ACC112 (cell line): Measurements from ENCODE around the gene MALT1.

Experiments
- H2AFZ ChIP-seq: fragments of 200-600 bp; sonication (generic); one replicate; pipeline ENCODE4 v1.6.0; 2017; ENCODE audit warnings: antibody characterized with exemption, low read length; ENCODE audit not compliant: unreplicated experiment
- H3K27ac ChIP-seq: fragments of 200-600 bp; sonication (generic); 2 replicates; pipeline ENCODE4 v1.5.1; 2014; ENCODE audit warnings: low read depth, mild to moderate bottlenecking, antibody characterized with exemption, low read length, moderate library complexity
- H3K27me3 ChIP-seq: fragments of 200-600 bp; sonication (generic); 2 replicates; pipeline ENCODE4 v1.6.1; 2014; ENCODE audit warnings: mild to moderate bottlenecking, antibody characterized with exemption, low read length, moderate library complexity, mixed read lengths; ENCODE audit not compliant: insufficient read depth
- H3K36me3 ChIP-seq: fragments of 200-600 bp; sonication (generic); 2 replicates; pipeline ENCODE4 v1.6.1; 2016; ENCODE audit warnings: mild to moderate bottlenecking, antibody characterized with exemption, low read length, moderate library complexity, mixed read lengths; ENCODE audit not compliant: insufficient read depth
- H3K4me1 ChIP-seq: fragments of 200-600 bp; sonication (generic); one replicate; pipeline ENCODE4 v1.6.1; 2016; ENCODE audit warnings: low read length, mixed read lengths; ENCODE audit not compliant: insufficient read depth, unreplicated experiment, control insufficient read depth
- H3K4me3 ChIP-seq: fragments of 200-600 bp; sonication (generic); 2 replicates; pipeline ENCODE4 v1.5.1; 2014; ENCODE audit warnings: mild to moderate bottlenecking, low read depth, low read length
- H3K79me2 ChIP-seq: fragments of 200-600 bp; sonication (generic); one replicate; pipeline ENCODE4 v1.6.0; 2016; ENCODE audit warnings: low read length; ENCODE audit not compliant: control insufficient read depth, unreplicated experiment, insufficient read depth

Gene MALT1

DNA sequence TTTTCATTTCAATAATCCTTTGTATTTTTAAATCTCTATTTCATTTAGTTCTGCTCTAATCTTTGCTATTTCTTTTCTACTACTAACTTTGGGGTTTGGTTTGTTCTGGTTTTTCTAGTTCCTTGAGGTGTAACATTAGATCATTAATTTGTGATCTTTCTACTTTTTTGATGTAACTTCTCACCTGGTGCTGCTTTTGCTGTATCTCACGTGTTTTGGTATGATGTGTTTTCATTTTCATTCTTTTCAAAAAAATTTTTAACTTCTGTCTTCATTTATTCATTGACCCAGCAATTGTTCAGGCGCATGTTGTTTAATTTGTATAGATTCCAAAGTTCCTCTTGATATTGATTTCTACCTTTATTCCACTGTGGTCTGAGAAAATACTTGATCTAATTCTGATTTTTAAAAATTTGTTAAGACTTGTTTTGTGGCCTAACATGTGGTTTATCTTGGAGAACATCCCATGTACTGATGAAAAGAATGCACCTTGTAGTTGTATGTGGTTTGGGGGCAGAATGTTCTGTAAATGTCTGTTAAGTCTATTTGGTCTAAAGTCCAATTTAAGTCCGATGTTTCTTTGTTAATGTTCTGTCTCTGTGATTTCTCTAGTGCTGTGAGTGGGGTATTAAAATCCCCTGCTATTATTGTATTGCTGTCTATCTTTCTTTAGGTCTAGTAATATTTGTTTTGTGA is 17.3 kb upstream of the MALT1 start:
- Histone ChIP-seq H3K4me3 (no peak overlapping the region), H3K27ac (no peak overlapping the region), H3K27me3 (no peaks in the 10 kb centered on the region), H2AFZ (no peak overlapping the region), H3K79me2 (no peaks in the 10 kb centered on the region), H3K36me3 (no peaks in the 10 kb centered on the region), H3K4me1 (peaks cover 6% of the 10 kb centered on the region)

DNA sequence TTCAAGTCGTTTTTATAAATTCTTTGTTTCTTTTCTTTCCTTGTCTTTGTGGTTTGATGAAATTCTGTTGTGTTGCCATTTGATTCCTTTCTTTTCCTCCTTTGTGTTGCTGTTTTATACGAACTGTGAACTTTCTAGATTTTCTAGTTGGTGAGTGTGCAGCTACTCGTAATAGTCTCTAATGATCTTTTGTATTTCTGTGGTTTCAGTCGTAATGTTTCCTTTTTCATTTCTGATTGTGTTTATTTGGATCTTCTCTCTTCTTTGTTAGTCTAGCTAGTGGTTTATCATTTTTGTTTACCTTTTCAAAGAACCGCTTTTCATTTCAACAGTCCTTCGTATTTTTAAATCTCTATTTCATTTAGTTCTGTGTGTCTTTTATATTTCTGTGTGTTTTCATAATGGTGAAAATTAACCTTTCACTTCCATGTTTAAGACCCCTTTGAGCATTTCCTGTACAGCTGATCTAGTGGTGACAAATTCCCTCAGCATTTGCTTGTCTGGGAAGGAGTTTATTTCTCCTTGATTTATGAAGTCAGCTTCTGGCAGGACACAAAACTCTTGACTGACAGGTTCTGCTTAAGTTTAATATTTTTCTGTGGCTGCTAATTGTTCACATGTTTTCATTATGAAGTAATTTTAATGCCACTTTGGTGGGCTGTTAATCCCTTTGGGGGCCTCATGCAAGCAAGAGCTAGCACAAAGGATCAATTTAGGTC is 16.2 kb upstream of the MALT1 start:
- Histone ChIP-seq H3K36me3 (no peaks in the 10 kb centered on the region), H3K27me3 (no peaks in the 10 kb centered on the region), H3K4me1 (peaks cover 5% of the 10 kb centered on the region), H3K27ac (no peak overlapping the region), H2AFZ (no peak overlapping the region), H3K79me2 (no peaks in the 10 kb centered on the region), H3K4me3 (no peak overlapping the region)

- Histone ChIP-seq H3K79me2 (no peaks in the 10 kb centered on the region), H3K4me1 (no peaks in the 10 kb centered on the region), H3K27me3 (no peaks in the 10 kb centered on the region), H2AFZ (no peak overlapping the region), H3K36me3 (no peaks in the 10 kb centered on the region), H3K4me3 (no peak overlapping the region), H3K27ac (no peak overlapping the region)
These were observed 14.2 kb upstream of the MALT1 start for GRCh38 chr18:58657081-58657480.

DNA sequence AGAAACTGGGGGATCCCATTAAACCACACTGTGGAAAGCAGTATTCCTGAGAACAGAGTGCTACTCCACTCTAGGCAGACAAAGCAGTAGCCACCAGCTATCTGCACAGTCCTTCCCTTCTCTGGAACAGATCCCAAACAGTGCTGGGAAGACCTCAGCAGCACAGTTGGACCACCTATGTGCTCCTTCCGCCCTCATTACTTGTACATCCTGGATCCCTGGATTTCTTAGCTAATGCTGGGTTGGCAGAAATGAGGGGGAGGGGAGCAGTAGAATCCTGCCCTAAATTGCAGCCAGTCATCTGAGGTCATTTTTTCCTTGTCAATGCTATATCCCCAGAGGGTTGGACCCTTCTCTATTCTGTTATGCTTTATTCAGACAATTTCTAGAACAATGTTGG is 13.8 kb upstream of the MALT1 start:
- no peak overlapping the region for H3K4me3 ChIP-seq

DNA sequence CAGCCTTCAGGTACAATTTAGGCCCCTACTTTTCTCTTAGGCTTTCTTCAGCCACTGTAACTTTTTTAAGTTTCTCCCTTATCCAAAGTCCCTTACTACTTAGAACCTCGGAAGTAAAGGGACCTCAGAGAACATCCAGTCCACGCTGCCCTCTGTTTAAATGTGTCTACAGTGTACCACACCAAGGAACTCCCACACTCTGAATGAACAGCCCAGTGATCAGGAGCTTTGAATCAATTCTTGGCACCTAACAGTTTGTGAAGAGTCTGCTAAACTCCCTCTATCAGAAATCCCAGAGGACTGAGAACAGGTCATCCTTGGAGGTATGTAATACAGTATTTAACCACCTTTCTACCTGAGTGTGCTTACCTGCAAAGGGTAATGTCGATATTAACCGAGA is 11.6 kb upstream of the MALT1 start:
- H3K4me1 ChIP-seq: no peaks in the 10 kb centered on the region
- no peak overlapping the region for H3K27ac ChIP-seq
- H3K4me3 ChIP-seq: no peak overlapping the region
- H3K79me2 ChIP-seq: no peaks in the 10 kb centered on the region
- H3K27me3 ChIP-seq: no peaks in the 10 kb centered on the region
- H2AFZ ChIP-seq: no peak overlapping the region
- H3K36me3 ChIP-seq: no peaks in the 10 kb centered on the region

More for the DNA sequence above, 13.8 kb upstream of the MALT1 start:
- Histone ChIP-seq H3K79me2 (no peaks in the 10 kb centered on the region), H2AFZ (no peak overlapping the region), H3K27ac (no peak overlapping the region), H3K36me3 (no peaks in the 10 kb centered on the region), H3K27me3 (no peaks in the 10 kb centered on the region), H3K4me1 (no peaks in the 10 kb centered on the region)

- no peaks in the 10 kb centered on the region for H3K36me3 ChIP-seq
- no peak overlapping the region for H2AFZ ChIP-seq
- no peak overlapping the region for H3K4me3 ChIP-seq
- H3K4me1 ChIP-seq: peaks cover 4% of the 10 kb centered on the region
- no peak overlapping the region for H3K27ac ChIP-seq
- H3K27me3 ChIP-seq: no peaks in the 10 kb centered on the region
- no peaks in the 10 kb centered on the region for H3K79me2 ChIP-seq
These were observed 10.3 kb upstream of the MALT1 start for GRCh38 chr18:58660915-58661314.

DNA sequence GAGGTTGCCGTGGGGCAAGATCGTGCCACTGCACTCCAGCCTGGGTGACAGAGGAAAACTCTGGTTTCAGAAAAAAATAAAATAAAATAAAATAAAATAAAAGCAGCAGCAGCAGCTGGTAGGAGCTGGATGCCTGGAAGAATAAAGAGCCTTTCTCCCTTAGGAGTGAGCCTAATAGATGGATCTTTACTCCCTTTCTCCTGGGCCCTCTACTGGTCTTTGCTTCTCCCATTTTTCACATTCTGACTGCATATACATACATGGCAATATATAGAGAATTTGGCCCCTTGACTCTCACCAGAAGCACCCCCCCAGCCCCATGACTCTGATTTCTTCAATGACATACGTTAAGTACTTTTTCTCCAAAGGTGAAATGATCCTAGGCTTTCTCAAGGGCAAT is 9.8 kb upstream of the MALT1 start:
- H3K4me3 ChIP-seq: no peak overlapping the region
- H3K27me3 ChIP-seq: no peaks in the 10 kb centered on the region
- peaks cover 4% of the 10 kb centered on the region for H3K4me1 ChIP-seq
- no peak overlapping the region for H3K27ac ChIP-seq
- no peaks in the 10 kb centered on the region for H3K36me3 ChIP-seq
- H3K79me2 ChIP-seq: no peaks in the 10 kb centered on the region
- H2AFZ ChIP-seq: no peak overlapping the region

- H3K27ac ChIP-seq: no peak overlapping the region
- no peaks in the 10 kb centered on the region for H3K79me2 ChIP-seq
- peaks cover 4% of the 10 kb centered on the region for H3K4me1 ChIP-seq
- H3K36me3 ChIP-seq: no peaks in the 10 kb centered on the region
- H2AFZ ChIP-seq: no peak overlapping the region
- H3K27me3 ChIP-seq: no peaks in the 10 kb centered on the region
- H3K4me3 ChIP-seq: no peak overlapping the region
These were observed 9.1 kb upstream of the MALT1 start for GRCh38 chr18:58662118-58662517.

DNA sequence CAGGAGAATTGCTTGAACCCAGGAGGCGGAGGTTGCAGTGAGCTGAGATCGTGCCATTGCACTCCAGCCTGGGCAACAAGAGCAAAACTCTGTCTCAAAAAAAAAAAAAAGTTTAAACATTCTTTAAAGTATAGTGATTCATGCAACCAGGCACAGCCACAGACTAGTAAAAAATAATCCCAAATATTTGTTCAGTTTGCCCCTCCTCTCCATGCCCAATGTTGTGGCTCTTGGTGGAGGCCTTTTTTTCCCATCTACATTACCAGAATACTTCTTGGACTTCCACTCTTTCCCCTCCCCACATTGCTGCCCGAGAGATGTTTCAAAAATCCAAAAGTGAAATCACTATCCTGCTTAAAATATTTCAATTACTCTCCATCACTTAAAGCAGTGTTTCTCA is 5.1 kb upstream of the MALT1 start:
- no peaks in the 10 kb centered on the region for H3K27me3 ChIP-seq
- peaks cover 29% of the 10 kb centered on the region for H3K4me1 ChIP-seq
- no peak overlapping the region for H2AFZ ChIP-seq
- no peaks in the 10 kb centered on the region for H3K79me2 ChIP-seq
- H3K4me3 ChIP-seq: no peak overlapping the region
- H3K36me3 ChIP-seq: no peaks in the 10 kb centered on the region
- H3K27ac ChIP-seq: no peak overlapping the region

GRCh38 chr18:58668211-58668610 is 3.1 kb upstream of the MALT1 start:
- Histone ChIP-seq H3K79me2 (peaks cover 13% of the 10 kb centered on the region), H2AFZ (no peak overlapping the region), H3K27ac (no peak overlapping the region), H3K27me3 (no peaks in the 10 kb centered on the region), H3K36me3 (no peaks in the 10 kb centered on the region), H3K4me1 (peaks cover 36% of the 10 kb centered on the region), H3K4me3 (no peak overlapping the region)

DNA sequence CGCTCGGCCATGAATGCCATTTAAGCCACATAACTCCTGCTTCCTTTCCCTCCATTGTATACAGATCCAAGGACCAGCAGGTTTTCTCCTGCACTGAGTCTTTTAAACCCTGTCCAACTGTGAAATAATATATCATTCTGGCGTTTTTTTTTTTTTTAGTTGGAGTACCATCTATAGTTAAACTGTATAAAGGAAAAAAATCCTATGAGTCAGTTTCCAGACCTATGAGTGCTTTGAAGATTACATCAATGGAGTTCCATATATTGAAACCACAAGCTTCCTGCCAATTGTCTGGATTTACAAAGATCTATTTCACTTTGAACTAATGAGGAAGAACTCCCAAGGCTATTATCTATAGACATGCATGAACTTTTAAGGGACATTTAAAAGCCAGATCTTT is 2.4 kb upstream of the MALT1 start:
- Histone ChIP-seq H3K27me3 (no peaks in the 10 kb centered on the region), H3K4me3 (no peak overlapping the region), H2AFZ (no peak overlapping the region), H3K79me2 (peaks cover 19% of the 10 kb centered on the region), H3K4me1 (peaks cover 37% of the 10 kb centered on the region), H3K27ac (no peak overlapping the region), H3K36me3 (no peaks in the 10 kb centered on the region)
